ENCODE data around the gene PAX9. TPM values are rescaled to one million over a fixed set of nuclear protein-coding genes. Genes with fewer than 3 reads are reported as not detected.

The PAX9 gene
- total RNA-seq, 2 donors from 2014 or later, result not detected

DNA sequence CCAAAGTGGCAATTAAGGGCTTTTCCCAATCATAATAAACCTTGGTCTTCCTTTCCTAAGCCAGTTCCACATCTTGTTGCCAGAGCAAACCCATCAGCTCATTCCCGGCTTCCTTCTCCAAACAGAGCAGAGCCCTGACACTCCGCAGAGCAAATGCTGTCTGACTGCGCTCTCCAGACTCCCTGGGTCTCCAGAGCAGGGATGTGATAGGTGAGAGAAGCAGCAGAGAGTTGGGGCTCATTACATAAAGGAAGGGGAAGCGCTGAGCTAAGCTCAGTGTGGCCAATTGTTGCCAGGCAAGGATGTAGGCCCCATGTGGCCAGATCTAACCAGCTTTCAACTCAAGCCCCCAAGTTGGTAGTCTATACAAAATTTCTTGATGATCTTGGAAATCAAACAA, 36.2 kb upstream of the PAX9 start:
- Histone ChIP-seq H3K4me1 (no peaks in the 10 kb centered on the region), H3K4me3 (no peak overlapping the region), H3K27ac (no peak overlapping the region), H3K9me3 (peaks cover 0 to 8% of the 10 kb centered on the region in 2 donors), H3K36me3 (no peaks in the 10 kb centered on the region), H3K27me3 (no peaks in the 10 kb centered on the region)
- DNase-seq (ENCODE audit: low spot score), result no peak
- TF ChIP-seq, protein P1, sequence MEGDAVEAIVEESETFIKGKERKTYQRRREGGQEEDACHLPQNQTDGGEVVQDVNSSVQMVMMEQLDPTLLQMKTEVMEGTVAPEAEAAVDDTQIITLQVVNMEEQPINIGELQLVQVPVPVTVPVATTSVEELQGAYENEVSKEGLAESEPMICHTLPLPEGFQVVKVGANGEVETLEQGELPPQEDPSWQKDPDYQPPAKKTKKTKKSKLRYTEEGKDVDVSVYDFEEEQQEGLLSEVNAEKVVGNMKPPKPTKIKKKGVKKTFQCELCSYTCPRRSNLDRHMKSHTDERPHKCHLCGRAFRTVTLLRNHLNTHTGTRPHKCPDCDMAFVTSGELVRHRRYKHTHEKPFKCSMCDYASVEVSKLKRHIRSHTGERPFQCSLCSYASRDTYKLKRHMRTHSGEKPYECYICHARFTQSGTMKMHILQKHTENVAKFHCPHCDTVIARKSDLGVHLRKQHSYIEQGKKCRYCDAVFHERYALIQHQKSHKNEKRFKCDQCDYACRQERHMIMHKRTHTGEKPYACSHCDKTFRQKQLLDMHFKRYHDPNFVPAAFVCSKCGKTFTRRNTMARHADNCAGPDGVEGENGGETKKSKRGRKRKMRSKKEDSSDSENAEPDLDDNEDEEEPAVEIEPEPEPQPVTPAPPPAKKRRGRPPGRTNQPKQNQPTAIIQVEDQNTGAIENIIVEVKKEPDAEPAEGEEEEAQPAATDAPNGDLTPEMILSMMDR (IDR thresholded peaks at IDR 0.05), result no peak

DNA sequence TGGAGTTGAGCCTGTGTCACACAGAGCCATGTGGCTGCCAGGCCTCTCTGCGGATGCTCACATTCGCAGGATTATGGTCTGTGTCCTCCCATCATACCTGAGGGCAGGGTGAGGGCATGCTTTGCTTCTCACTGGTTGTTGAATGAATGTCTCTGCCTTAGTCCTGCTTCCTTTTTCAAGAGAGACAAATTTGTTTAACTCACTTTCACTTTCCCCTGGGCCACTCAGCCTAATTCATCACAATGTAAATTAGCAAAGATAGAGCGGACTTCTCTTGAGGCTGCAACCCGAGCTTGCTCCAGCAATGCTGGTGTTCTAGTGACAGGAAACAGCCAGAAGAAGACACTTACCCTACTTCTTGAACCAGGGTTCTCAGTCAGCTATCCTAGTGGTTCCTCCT, 35.5 kb upstream of the PAX9 start:
- no peak for DNase-seq (ENCODE audit: low spot score)
- H3K27me3 ChIP-seq, result no peaks in the 10 kb centered on the region

DNA sequence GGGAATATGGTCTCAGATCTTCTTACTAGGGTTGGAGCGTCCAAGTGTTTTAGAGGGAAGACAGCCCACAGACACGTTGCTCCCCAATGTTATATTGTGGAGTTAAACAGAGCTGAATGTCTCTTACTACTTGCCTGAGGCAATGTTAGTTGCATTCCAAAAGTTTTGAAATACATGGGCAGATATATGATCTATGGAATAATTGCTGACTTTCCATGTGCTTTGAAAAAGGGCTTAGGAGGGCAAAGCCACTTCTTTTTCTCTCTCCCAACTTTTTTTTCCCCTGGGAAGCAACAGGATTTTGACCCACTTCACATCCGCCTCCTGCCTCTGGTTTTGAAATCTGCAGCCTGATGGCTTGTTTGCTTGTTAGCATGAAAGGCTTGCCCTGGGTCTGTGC, 33.7 kb upstream of the PAX9 start:
- no peak for DNase-seq (ENCODE audit: low spot score)
- Histone ChIP-seq H3K4me3 (no peak overlapping the region), H3K27ac (no peak overlapping the region), H3K9me3 (no peaks in the 10 kb centered on the region), H3K36me3 (no peaks in the 10 kb centered on the region), H3K27me3 (no peaks in the 10 kb centered on the region), H3K4me1 (no peaks in the 10 kb centered on the region)
- TF ChIP-seq, protein P1 (IDR thresholded peaks at IDR 0.05), result no peak

More for the DNA sequence above, 35.5 kb upstream of the PAX9 start:
- Histone ChIP-seq H3K36me3 (no peaks in the 10 kb centered on the region), H3K9me3 (peaks cover 0 to 8% of the 10 kb centered on the region in 2 donors), H3K4me1 (no peaks in the 10 kb centered on the region), H3K4me3 (no peak overlapping the region), H3K27ac (no peak overlapping the region)
- TF ChIP-seq, protein P1 (IDR thresholded peaks at IDR 0.05), result no peak

DNA sequence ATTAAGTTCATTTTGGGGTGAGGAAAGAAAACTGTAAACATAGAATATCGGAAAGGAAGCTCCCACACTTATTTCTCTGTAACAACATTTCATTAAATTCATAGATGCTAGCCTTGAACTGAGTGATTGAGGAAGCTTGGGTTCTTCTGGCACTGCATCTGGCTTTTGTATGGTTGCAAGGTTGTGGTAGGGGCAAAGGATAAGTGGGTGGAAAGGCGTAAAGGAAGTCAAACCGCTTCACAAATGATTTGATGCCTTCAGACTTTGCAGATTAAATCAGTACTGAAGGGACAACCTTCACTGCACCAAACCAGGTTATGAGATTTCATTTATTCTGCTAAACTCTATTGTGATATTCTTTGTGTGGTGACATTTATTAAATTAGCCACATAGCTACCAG, 28.1 kb upstream of the PAX9 start:
- Histone ChIP-seq H3K36me3 (no peaks in the 10 kb centered on the region), H3K27me3 (no peaks in the 10 kb centered on the region), H3K4me3 (no peak overlapping the region), H3K4me1 (no peaks in the 10 kb centered on the region), H3K9me3 (no peaks in the 10 kb centered on the region), H3K27ac (no peak overlapping the region)
- TF ChIP-seq, protein P1 (IDR thresholded peaks at IDR 0.05), result no peak
- no peak for DNase-seq (ENCODE audit: low spot score)

DNA sequence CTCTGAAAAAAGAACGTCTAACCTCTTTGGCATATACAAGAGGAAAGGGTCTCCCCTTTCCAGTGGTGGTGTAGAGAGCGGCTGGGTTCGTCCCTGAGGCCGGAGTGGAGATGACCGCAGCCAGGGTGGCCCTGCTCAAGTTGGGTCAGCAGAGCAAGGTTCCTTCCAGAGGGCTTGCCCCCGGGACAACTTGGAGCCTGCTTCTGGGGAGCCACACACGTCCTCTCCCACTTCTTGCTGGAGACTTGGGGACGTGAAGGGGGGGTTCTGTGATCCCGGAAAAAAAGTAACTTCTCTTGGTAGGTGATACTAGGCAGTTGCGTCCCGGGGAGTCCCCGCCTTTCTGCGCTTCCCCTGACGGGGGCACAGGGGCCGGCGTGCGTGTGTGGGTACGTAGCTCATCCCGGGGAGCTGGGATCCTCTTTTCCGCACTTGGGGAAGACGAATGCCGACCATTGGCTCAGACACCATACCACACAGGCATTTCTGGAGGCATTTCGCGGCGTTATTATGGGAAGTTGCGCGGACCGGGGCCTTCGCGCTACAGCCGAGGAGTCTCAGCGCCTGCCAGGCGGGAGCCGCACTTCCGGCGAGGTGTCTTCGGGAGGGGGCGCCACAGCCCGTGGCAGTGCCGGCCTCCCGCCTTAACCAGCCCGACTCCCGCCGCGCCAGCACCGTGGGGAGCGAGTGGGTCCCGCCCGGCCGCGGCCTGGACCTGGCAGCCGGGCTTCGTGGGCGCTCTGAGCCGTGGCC, 14.8 kb upstream of the PAX9 start:
- Histone ChIP-seq H3K36me3 (no peaks in the 10 kb centered on the region), H3K4me1 (peaks cover 0 to 18% of the 10 kb centered on the region in 2 donors), H3K27me3 (peaks cover 29 to 48% of the 10 kb centered on the region in 2 donors), H3K9me3 (no peaks in the 10 kb centered on the region), H3K4me3 (peak overlapping the region in 1 of 2 donors; percentile 36), H3K27ac (no peak overlapping the region)
- TF ChIP-seq, protein P1 (IDR thresholded peaks at IDR 0.05), result no peak
- DNase-seq (ENCODE audit: low spot score), result no peak

DNA sequence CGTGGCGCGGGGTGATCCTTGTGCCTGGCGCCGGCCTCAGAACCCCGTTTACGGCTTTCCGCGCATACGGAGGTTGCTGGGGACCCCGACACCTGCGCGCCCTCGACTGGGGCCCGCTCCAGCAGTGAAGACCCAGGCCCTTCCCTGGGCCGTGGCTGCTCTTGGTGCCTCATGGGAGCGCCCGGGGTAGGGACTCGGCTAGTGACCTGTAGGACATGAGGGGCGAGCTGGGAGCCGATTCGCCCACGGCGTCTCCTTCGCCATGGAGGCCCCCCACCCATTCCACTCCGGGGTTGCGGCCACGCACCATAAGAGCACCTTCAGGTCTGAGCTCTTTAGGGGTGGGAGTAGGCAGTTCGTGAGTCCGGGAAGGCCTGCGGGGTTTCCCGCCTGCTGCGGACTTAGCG, 14.2 kb upstream of the PAX9 start:
- no peak for DNase-seq (ENCODE audit: low spot score)
- H3K4me1 ChIP-seq, result peaks cover 0 to 18% of the 10 kb centered on the region in 2 donors
- H3K9me3 ChIP-seq, result no peaks in the 10 kb centered on the region
- H3K36me3 ChIP-seq, result no peaks in the 10 kb centered on the region
- TF ChIP-seq, protein P1 (IDR thresholded peaks at IDR 0.05), result no peak
- H3K27me3 ChIP-seq, result peaks cover 29 to 49% of the 10 kb centered on the region in 2 donors
- no peak overlapping the region for H3K27ac ChIP-seq
- peak overlapping the region in 1 of 2 donors; percentile 36 for H3K4me3 ChIP-seq
